HCT116 (cell line): ENCODE data around the gene PHF21B. TPM values are rescaled to one million over a fixed set of nuclear protein-coding genes. Genes with fewer than 3 reads are reported as not detected.

ENCODE experiments used
- ATAC-seq: fragments of 200-7000 bp; cut with Tn5 transposase; 2 replicates; pipeline ENCODE4 v1.9.1; 2020; ENCODE audit warnings: mild to moderate bottlenecking, moderate library complexity
- BruUV-seq: library from RNA; stranded (reverse); fragments of 400-500 nt; replicated peaks from 2 replicates; lab custom pipeline; 2021; lab: Mats Ljungman, UMichigan
- CTCF ChIA-PET: fragments of 300-600 bp; sonication (Branson Sonifier 250); formaldehyde crosslinking; loops from one replicate; lab custom pipeline; 2021; ENCODE audit warnings: antibody characterized with exemption; lab: Charles Lee
- POLR2A ChIA-PET: fragments of 300-600, 350-600 bp; sonication (Branson Sonifier 250); formaldehyde crosslinking; loops from one replicate; lab custom pipeline; 2021; ENCODE audit warnings: antibody characterized with exemption; lab: Charles Lee
- RAD21 ChIA-PET, 2 experiments: fragments of 300-600 bp; sonication (Branson Sonifier 250); formaldehyde crosslinking; loops; one replicate each; lab custom pipeline; 2023; ENCODE audit warnings: low total read pairs in 2 of 2; ENCODE audit not compliant: uncharacterized antibody in 2 of 2, unreplicated experiment in 2 of 2, low non-redundant PET in 1 of 2; lab: Charles Lee
- DNase-seq: peaks from one replicate; pipeline ENCODE4 v3.0.0-alpha.2; 2010; ENCODE audit warnings: low read depth, low spot score
- H2AFZ ChIP-seq: fragments of 200-600 bp; shearing (Covaris generic), sonication (generic); 2 replicates; pipeline ENCODE4 v1.6.1; 2017; ENCODE audit warnings: low read depth, mixed run types, mixed read lengths, antibody characterized with exemption, low read length; ENCODE audit not compliant: poor library complexity, severe bottlenecking
- H3K27ac ChIP-seq: 2 replicates; pipeline ENCODE4 v1.5.1; 2012; ENCODE audit warnings: low read depth, low read length
- H3K27me3 ChIP-seq: fragments of 200-600 bp; sonication (generic); 2 replicates; pipeline ENCODE4 v1.6.1; 2016; ENCODE audit warnings: mixed run types, low read length, mixed read lengths; ENCODE audit not compliant: insufficient read depth
- H3K36me3 ChIP-seq, 2 experiments: fragments of 200-500 bp in 1 of 2; fragments of 200-600 bp in 1 of 2; sonication (Bioruptor generic) in 1 of 2; sonication (generic) in 1 of 2; 2 replicates each; pipeline versions ENCODE4 v1.5.1 to v1.6.1; 2014 to 2016; ENCODE audit warnings: low read length in 2 of 2, inconsistent platforms in 1 of 2, mixed read lengths in 1 of 2, mixed run types in 1 of 2; ENCODE audit not compliant: insufficient read depth in 2 of 2, control insufficient read depth in 1 of 2
- H3K4me1 ChIP-seq, 2 experiments: fragments of 200-600 bp in 1 of 2; sonication (generic) in 1 of 2; 2 replicates each; pipeline versions ENCODE4 v1.5.1 to v1.6.1; 2012 to 2017; ENCODE audit warnings: low read length in 2 of 2, inconsistent platforms in 1 of 2, mild to moderate bottlenecking in 1 of 2, mixed read lengths in 1 of 2, mixed run types in 1 of 2, moderate library complexity in 1 of 2; ENCODE audit not compliant: insufficient read depth in 2 of 2, control insufficient read depth in 1 of 2
- H3K4me2 ChIP-seq: fragments of 200-600 bp; sonication (generic); 2 replicates; pipeline ENCODE4 v1.6.1; 2017; ENCODE audit warnings: mixed run types, low read length, mixed read lengths
- H3K4me3 ChIP-seq, 2 experiments: fragments of 200-600 bp in 1 of 2; sonication (generic) in 1 of 2; replicated peaks in 1 of 2; 2 replicates each; pipeline ENCODE4 v1.5.1; 2011 to 2016; ENCODE audit warnings: low read length in 2 of 2, control low read depth in 1 of 2, low read depth in 1 of 2, mild to moderate bottlenecking in 1 of 2, mixed read lengths in 1 of 2, mixed run types in 1 of 2
- H3K79me2 ChIP-seq: fragments of 200-600 bp; sonication (generic); 2 replicates; pipeline ENCODE4 v1.6.1; 2017; ENCODE audit warnings: mild to moderate bottlenecking, mixed run types, low read length, moderate library complexity, mixed read lengths; ENCODE audit not compliant: insufficient read depth
- H3K9ac ChIP-seq: fragments of 200-600 bp; sonication (generic); 2 replicates; pipeline ENCODE4 v1.6.1; 2016; ENCODE audit warnings: low read length, mixed read lengths
- H3K9me2 ChIP-seq: fragments of 200-600 bp; sonication (generic), shearing (Covaris generic); 2 replicates; pipeline ENCODE4 v1.6.1; 2017; ENCODE audit warnings: mixed run types, mild to moderate bottlenecking, moderate library complexity; ENCODE audit not compliant: insufficient read depth
- H3K9me3 ChIP-seq, 2 experiments: fragments of 200-500 bp in 1 of 2; fragments of 200-600 bp in 1 of 2; sonication (Bioruptor generic) in 1 of 2; sonication (generic) in 1 of 2; 2 replicates each; pipeline ENCODE4 v1.6.1; 2014 to 2017; ENCODE audit warnings: low read length in 2 of 2, mixed read lengths in 2 of 2, inconsistent platforms in 1 of 2, low read depth in 1 of 2, mild to moderate bottlenecking in 1 of 2, mixed run types in 1 of 2, moderate library complexity in 1 of 2; ENCODE audit not compliant: control insufficient read depth in 1 of 2, insufficient read depth in 1 of 2
- H4K20me1 ChIP-seq: fragments of 200-600 bp; sonication (generic), shearing (Covaris generic); 2 replicates; pipeline ENCODE4 v1.6.1; 2017; ENCODE audit warnings: mixed run types, mild to moderate bottlenecking, moderate library complexity; ENCODE audit not compliant: insufficient read depth
- CEBPB ChIP-seq: IDR thresholded peaks from 2 replicates; pipeline ENCODE4 v1.6.1; 2012; ENCODE audit warnings: low read depth
- CTCF ChIP-seq, 3 experiments: fragments of 200-600 bp in 1 of 3; sonication (generic) in 1 of 3; IDR thresholded peaks in 2 of 3; conservative IDR thresholded peaks in 1 of 3; 2 replicates each; pipeline ENCODE4 v1.5.1; 2012 to 2017; ENCODE audit warnings: low read depth in 2 of 3, low read length in 2 of 3, antibody characterized with exemption in 1 of 3, borderline replicate concordance in 1 of 3, control low read depth in 1 of 3, mild to moderate bottlenecking in 1 of 3, mixed read lengths in 1 of 3, mixed run types in 1 of 3, moderate library complexity in 1 of 3; ENCODE audit not compliant: insufficient read depth in 1 of 3
- EZH2phosphoT487 ChIP-seq: fragments of 200-600 bp; IDR thresholded peaks from 2 replicates; pipeline ENCODE4 v1.6.1; 2018; ENCODE audit warnings: antibody characterized with exemption, borderline replicate concordance
- FOSL1 ChIP-seq: IDR thresholded peaks from 2 replicates; pipeline ENCODE4 v1.6.1; 2012; ENCODE audit warnings: low read depth
- JUND ChIP-seq: IDR thresholded peaks from 2 replicates; pipeline ENCODE4 v1.6.1; 2012
- POLR2AphosphoS5 ChIP-seq: IDR thresholded peaks from 2 replicates; pipeline ENCODE4 v1.6.1; 2011; ENCODE audit warnings: mild to moderate bottlenecking, low read depth, low read length, moderate library complexity
- SIN3A ChIP-seq: IDR thresholded peaks from 2 replicates; pipeline ENCODE4 v1.6.1; 2012; ENCODE audit warnings: low read depth
- SP1 ChIP-seq: IDR thresholded peaks from 2 replicates; pipeline ENCODE4 v1.6.1; 2012; ENCODE audit warnings: low read depth
- YY1 ChIP-seq: IDR thresholded peaks from 2 replicates; pipeline ENCODE4 v1.6.1; 2011; ENCODE audit warnings: low read length, low read depth, moderate library complexity, mild to moderate bottlenecking; ENCODE audit not compliant: insufficient replicate concordance; ENCODE audit errors: extremely low read depth
- ZFX ChIP-seq: fragments of 450-650 bp; IDR thresholded peaks from 2 replicates; pipeline ENCODE4 v1.6.1; 2017
- intact Hi-C: fragments of 100-400 bp; cut with micrococcal nuclease; formaldehyde crosslinking; loops from 2 replicates; pipeline ENCODE4 v1.10.0; 2022
- total RNA-seq: library from RNA; stranded (reverse); gene quantifications from one replicate; pipeline ENCODE4 v1.2.1, GENCODE V29; 2021; ENCODE audit not compliant: unreplicated experiment

PHF21B gene
- total RNA-seq, 1 experiment from 2014 or later, result not detected

GRCh38 chr22:44881624-44882023, 128.2 kb downstream of the PHF21B start:
- ChIA-PET RAD21 (no interaction called here), POLR2A (no interaction called here), CTCF (no interaction called here)
- no peaks in the 10 kb centered on the region for H3K36me3 ChIP-seq
- H3K9me3 ChIP-seq, result no peaks in the 10 kb centered on the region
- H3K79me2 ChIP-seq, result no peaks in the 10 kb centered on the region
- no peaks in the 10 kb centered on the region for H3K9me2 ChIP-seq
- no peaks in the 10 kb centered on the region for H3K27me3 ChIP-seq
- ATAC-seq (no peak), DNase-seq (no peak)
- H2AFZ ChIP-seq, result no peak overlapping the region
- H3K4me2 ChIP-seq, result no peak overlapping the region
- H3K9ac ChIP-seq, result no peak overlapping the region
- H3K27ac ChIP-seq, result no peak overlapping the region
- no TSS peak for BruUV-seq
- peaks cover 0 to 5% of the 10 kb centered on the region in 2 experiments; a peak in 2 of 4 replicates for H3K4me1 ChIP-seq
- no peak overlapping the region for H3K4me3 ChIP-seq
- no peak for TF ChIP-seq CEBPB
- no peak for TF ChIP-seq POLR2AphosphoS5
- TF ChIP-seq ZFX, result no peak
- TF ChIP-seq EZH2phosphoT487, result no peak
- no peak for TF ChIP-seq SP1
- no peak for TF ChIP-seq YY1
- TF ChIP-seq CTCF (IDR thresholded peaks at IDR 0.05 in 2 of 3, conservative IDR thresholded peaks at IDR 0.05 in 1 of 3; ENCODE audit: borderline replicate concordance in 1 of 3, insufficient read depth in 1 of 3, low read depth in 2 of 3, low read length in 2 of 3), result no peak
- TF ChIP-seq JUND, result no peak
- no peak for TF ChIP-seq FOSL1
- TF ChIP-seq SIN3A, result no peak
- no peaks in the 10 kb centered on the region for H4K20me1 ChIP-seq
- intact Hi-C loops, result no loop called here
